WERI-Rb-1 (cell line): ENCODE results near the gene LACTB.
"Not testable (repeated sequence)": the region's sequence is repeated elsewhere in the genome, so short reads cannot be mapped to it uniquely, and the experiment has no call there.

Experiments
- DNase-seq: peaks from one replicate; pipeline ENCODE4 v3.0.0-alpha.2; 2020
- H3K27ac ChIP-seq: fragments of 250-450 bp; sonication (Bioruptor Pico); 2 replicates; pipeline ENCODE4 v1.5.1; 2020; ENCODE audit warnings: mild to moderate bottlenecking, moderate library complexity
- H3K27me3 ChIP-seq: fragments of 250-450 bp; sonication (Bioruptor Pico); 2 replicates; pipeline ENCODE4 v1.5.1; 2021; ENCODE audit warnings: mild to moderate bottlenecking, low read depth, moderate library complexity; ENCODE audit not compliant: insufficient read depth, severe bottlenecking
- H3K36me3 ChIP-seq: fragments of 250-450 bp; sonication (Bioruptor Pico); 2 replicates; pipeline ENCODE4 v1.5.1; 2020; ENCODE audit warnings: mild to moderate bottlenecking, moderate library complexity
- H3K4me3 ChIP-seq: 2 replicates; pipeline ENCODE4 v1.5.1; 2011; ENCODE audit warnings: low read depth, mild to moderate bottlenecking, control low read depth, low read length
- H3K9me3 ChIP-seq: fragments of 250-450 bp; sonication (Bioruptor Pico); 2 replicates; pipeline ENCODE4 v1.5.1; 2021; ENCODE audit warnings: mild to moderate bottlenecking, moderate library complexity; ENCODE audit not compliant: severe bottlenecking
- CTCF ChIP-seq: IDR thresholded peaks from 2 replicates; pipeline ENCODE4 v1.5.1; 2011; ENCODE audit warnings: low read depth, mild to moderate bottlenecking, control low read depth, inconsistent platforms, low read length

The LACTB gene

GRCh38 chr15:63091679-63092446, 29.8 kb upstream of the LACTB start:
- Histone ChIP-seq H3K27me3 (no peaks in the 10 kb centered on the region), H3K27ac (no peak overlapping the region), H3K9me3 (no peaks in the 10 kb centered on the region), H3K4me3 (no peak overlapping the region), H3K36me3 (no peaks in the 10 kb centered on the region)
- no peak for DNase-seq
- no peak for TF ChIP-seq CTCF

GRCh38 chr15:63093486-63094205, 28.0 kb upstream of the LACTB start:
- Histone ChIP-seq H3K27ac (no peak overlapping the region), H3K36me3 (no peaks in the 10 kb centered on the region), H3K9me3 (no peaks in the 10 kb centered on the region), H3K27me3 (no peaks in the 10 kb centered on the region), H3K4me3 (no peak overlapping the region)
- TF ChIP-seq CTCF, result peak; percentile 95
- peak; percentile 84 for DNase-seq

- Histone ChIP-seq H3K4me3 (no peak overlapping the region), H3K36me3 (no peaks in the 10 kb centered on the region), H3K9me3 (no peaks in the 10 kb centered on the region), H3K27ac (no peak overlapping the region), H3K27me3 (no peaks in the 10 kb centered on the region)
- no peak for DNase-seq
- TF ChIP-seq CTCF, result no peak
Measured at GRCh38 chr15:63094495-63094931, 27.1 kb upstream of the LACTB start.

GRCh38 chr15:63096178-63096577, 25.5 kb upstream of the LACTB start:
- no peaks in the 10 kb centered on the region for H3K36me3 ChIP-seq
- H3K27ac ChIP-seq, result no peak overlapping the region
- no peak overlapping the region for H3K4me3 ChIP-seq
- DNase-seq, result no peak
- no peak for TF ChIP-seq CTCF
- H3K27me3 ChIP-seq, result no peaks in the 10 kb centered on the region
- peaks cover 6% of the 10 kb centered on the region for H3K9me3 ChIP-seq

- H3K36me3 ChIP-seq, H3K9me3 ChIP-seq, DNase-seq, H3K27me3 ChIP-seq, H3K4me3 ChIP-seq, H3K27ac ChIP-seq: not testable (repeated sequence)
Measured at GRCh38 chr15:63098901-63099300, 22.8 kb upstream of the LACTB start.

GRCh38 chr15:63099581-63099980, 22.1 kb upstream of the LACTB start:
- not testable (repeated sequence) for H3K9me3 ChIP-seq, H3K27me3 ChIP-seq, H3K4me3 ChIP-seq, DNase-seq, H3K27ac ChIP-seq, H3K36me3 ChIP-seq
